GM18868 (cell line): Measurements from ENCODE around the gene TBX19.

ENCODE experiments used
- ATAC-seq: cut with Tn5 transposase; IDR thresholded peaks from one replicate; pipeline ENCODE4 v1.9.1; 2021; ENCODE audit warnings: mild to moderate bottlenecking, moderate library complexity; ENCODE audit not compliant: unreplicated experiment

The TBX19 gene

GRCh38 chr1:168280296-168280927 is at the start of gene TBX19:
TBX19 (plus strand) TSS chr1:168280877; CDS start chr1:168281091, 214 bp downstream.
- no peak for ATAC-seq

- peak; percentile 82 for ATAC-seq
These were observed 45.7 kb upstream of the TBX19 start for GRCh38 chr1:168234846-168235547.

DNA sequence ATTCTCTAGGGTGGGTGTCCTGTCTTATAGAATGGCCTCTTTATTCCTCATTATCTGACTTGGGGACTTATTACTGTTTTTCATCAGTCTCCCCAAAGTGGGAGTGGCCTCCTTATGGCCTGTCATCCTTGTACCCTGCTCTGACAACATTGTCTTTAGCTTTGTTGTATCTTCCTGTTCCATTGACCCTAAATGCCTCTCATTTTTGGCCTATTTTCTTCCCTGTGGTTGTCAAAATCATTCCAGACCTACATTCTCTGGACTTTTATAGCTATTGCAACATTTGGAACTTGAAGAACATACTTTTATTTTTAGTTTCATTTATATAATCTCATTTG is 45.2 kb upstream of the TBX19 start:
- ATAC-seq = no peak

DNA sequence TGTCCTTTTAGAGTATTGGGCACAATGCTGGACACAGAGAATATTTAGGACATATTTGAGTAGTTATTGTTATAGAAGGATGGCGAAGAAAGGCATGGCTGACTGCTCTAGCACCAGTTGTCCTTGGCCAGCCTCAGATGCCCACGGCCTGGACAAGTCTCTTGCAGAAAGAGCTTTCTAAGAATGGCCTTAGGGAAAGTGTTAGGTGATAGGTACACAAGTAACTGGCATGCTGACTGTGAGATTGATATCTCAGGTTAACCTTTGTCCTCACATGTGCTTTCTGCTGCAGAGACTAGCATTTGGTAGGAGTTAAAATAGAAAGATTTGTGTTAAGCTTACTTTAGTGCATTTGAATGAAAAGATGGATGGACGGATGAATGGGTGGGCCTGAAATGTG is 44.7 kb upstream of the TBX19 start:
- no peak for ATAC-seq

GRCh38 chr1:168236836-168237611 is 43.7 kb upstream of the TBX19 start:
- ATAC-seq = peak; percentile 70

GRCh38 chr1:168243198-168243597 is 37.5 kb upstream of the TBX19 start:
- no peak for ATAC-seq

DNA sequence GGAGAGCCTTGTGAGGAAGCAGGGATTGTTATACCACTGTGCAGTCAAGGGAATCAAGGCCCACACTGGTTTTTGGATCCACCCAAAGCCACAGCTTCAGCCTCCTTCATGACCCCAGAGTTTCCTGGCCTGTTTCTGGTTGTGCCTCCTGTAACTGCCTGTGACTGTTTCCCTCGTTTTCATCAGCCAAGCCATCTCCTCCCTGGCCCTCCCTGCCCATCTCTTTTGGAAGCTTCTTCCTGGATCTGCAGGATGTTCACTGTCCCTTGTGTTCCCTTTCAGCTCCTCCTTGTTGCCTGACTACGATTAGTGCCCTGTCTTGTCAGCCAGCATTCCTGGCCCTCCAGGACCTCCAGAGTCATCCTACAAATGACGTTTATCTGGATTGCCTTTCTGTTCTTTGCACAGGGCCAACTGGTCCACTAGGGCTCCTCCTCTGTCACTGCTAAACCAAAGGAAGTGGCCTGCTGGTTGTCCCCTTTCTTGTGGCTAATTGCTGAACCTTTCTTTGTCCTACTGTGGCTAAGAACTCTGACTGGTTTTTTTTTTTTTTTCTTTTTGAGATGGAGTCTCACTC is 37.0 kb upstream of the TBX19 start:
- ATAC-seq = no peak

DNA sequence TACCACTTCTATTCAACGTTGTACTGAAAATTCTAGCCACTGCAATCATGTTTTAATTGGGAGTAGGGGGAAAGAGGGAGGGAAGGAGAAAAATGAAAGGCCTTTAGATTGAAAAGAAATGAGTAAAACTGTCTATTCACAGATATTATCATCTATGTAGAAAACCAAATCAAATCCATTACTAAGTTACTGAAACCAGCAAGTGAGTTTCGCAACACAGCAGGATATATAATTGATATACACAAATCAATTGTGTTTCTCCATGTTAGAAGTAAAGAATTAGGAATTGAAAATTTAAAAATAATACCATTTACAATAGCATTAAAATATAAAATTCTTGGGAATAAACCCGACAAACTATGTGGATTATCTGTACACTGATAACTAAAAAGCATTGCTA is 35.6 kb upstream of the TBX19 start:
- ATAC-seq = no peak

DNA sequence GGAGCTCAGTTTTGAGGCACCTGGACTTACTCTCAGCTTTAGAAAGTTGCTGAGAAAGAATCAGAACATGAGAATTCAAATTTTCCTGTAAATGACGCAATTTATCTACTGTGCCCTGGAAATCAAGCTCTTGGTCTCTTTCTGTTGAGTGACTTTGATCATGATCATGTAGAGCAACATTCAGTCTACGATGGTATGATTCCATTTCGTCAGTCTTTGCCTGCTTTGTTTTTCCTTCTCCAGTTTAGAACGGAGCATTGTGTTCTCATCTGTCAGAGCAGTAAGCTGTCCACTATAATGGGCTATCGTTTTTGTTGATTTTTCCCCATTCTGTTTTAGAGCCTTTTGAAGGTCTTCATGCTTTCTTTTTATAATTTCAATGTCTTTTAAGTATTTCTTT is 34.2 kb upstream of the TBX19 start:
- ATAC-seq = no peak

DNA sequence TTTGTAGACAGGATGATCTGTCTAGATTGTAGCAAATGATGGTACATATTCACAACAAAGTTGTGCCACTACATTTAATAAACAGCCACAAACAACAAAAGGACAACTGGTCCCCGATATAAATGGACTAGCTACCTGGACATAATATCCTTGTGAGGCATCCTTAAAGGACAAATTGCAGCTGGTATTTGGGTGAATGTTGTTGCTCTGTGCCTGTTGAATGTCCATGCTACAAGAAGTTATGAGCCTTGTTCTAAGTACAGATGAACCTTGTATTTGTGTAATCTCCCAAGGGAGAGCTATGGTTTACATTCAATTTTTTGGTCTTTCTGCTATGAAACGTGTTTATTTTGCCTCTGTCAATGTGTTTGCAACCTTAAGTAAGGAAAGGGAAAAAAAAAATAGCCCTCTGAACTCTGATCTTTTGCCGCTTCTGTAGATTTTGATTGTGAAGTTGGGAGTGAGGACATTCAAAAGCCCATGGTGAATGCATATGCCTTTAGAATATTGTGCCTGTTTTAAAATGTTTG is 28.4 kb upstream of the TBX19 start:
- no peak for ATAC-seq

DNA sequence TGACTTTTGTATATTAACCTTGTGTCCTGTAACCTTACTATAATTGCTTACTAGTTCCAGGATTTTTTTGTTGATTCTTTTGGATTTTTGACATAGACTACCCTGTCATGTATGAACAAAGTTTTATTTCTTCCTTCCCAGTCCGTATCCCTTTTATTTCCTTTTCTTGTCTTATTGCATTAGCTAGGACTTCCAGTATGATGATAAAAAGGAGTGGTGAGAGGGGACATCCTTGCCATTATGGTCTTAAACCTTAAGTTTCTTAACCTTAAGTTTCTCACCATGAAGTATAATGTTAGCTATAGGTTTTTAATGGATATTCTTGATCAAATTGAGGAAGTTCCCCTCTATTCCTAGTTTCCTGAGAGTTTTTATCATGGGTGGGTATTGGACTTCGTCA is 24.5 kb upstream of the TBX19 start:
- ATAC-seq = no peak

- ATAC-seq = no peak
These were observed 23.3 kb upstream of the TBX19 start for GRCh38 chr1:168257397-168257796.

DNA sequence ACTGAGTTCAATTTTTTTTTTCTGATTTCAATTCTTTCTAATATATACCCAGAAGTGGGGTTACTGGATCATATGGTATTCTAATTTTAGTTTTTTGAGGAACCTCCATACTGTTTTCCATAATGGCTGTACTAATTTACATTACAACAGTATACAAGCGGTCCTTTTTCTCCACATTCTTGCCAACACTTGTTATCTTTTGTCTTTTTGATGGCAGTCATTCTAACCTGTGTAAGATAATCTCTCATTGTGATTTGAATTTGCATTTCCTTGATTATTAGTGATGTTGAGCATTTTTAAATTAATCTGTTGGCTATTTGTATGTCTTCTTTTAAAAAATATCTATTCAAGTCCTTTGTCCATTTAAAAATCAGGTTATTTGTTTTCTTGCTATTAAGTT is 21.1 kb upstream of the TBX19 start:
- no peak for ATAC-seq

- no peak for ATAC-seq
These were observed 20.3 kb upstream of the TBX19 start for GRCh38 chr1:168260393-168260792.

DNA sequence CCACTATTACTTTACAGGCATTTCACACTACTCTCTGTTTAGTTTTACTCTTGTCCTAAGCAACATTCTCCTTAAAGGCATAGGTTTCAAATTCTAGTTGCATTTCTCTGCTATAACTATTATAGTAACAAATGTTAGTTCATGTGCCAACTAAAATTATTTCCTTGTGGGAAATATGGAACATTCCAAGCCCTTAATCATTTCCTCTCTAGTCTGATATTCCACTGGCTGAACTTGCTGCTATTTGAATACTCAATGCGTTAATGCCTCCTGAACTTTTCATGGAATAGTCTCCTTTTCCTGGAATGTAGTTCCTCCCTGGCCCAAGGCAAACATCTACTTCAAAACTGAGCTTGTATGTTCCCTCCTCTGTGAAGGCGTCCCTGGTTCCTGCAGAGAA is 19.3 kb upstream of the TBX19 start:
- ATAC-seq = no peak

GRCh38 chr1:168263130-168263529 is 17.5 kb upstream of the TBX19 start:
- ATAC-seq = no peak

GRCh38 chr1:168264296-168264695 is 16.4 kb upstream of the TBX19 start:
- ATAC-seq = no peak

DNA sequence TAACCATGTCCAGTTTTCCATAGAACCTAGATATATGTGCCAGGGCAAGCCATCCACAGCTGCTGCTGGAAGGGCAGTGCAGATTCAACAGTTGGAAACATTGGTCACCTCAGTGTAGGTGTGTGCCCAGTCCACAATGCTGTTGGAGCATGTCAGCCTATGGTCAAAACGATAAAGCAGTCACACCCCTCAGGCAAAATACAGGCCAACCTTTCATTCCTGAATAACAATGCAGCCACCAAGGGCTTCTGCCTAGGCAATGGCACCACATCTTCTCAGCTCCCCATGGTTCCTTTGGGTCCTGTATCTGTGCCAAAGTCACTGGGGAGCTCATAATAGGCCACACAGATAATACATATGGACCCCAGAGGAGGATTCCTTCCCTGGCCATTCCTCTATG is 15.1 kb upstream of the TBX19 start:
- ATAC-seq = no peak

DNA sequence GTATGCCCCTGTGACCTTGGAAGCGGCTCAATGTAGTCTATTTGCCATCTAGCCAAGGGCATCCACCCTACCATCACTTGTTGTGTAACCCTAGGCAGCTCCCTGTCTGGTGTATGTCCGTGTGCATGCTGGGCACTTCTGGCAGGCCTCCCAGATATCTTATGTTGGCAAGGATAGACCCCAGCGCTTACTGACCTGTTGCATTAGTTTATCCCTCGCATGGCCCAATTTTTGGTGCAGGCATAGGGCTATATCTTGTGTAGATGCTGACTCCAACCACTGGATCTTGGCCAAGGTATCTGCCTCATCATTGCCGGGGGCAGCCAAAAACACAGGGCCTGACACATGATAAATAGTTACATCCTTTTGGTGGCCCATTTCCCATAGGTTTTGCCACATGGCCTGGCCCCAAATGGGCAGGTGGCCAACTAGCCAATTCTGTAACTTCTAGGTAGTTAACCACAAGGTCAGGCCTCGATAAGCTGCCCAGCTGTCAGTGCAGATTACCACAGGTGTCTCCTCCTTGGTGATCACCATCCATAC is 14.0 kb upstream of the TBX19 start:
- ATAC-seq = no peak

- ATAC-seq = no peak
These were observed 9.0 kb upstream of the TBX19 start for GRCh38 chr1:168271636-168272035.

GRCh38 chr1:168273575-168273974 is 7.1 kb upstream of the TBX19 start:
- ATAC-seq = no peak
